Astrocyte (in vitro differentiated cells and primary cell): ENCODE measurements around the gene MTTP. TPM values are rescaled to one million over a fixed set of nuclear protein-coding genes. Genes with fewer than 3 reads are reported as not detected.

Experiments
- DNase-seq: peaks from one replicate; pipeline ENCODE4 v3.0.0-alpha.2; 2010; ENCODE audit warnings: low read depth
- FAIRE-seq: peaks from 2 replicates; lab custom pipeline; 2011; peaks lifted over from hg19 to GRCh38; lab: Jason Lieb, UNC
- H2AFZ ChIP-seq: 2 replicates; pipeline ENCODE4 v1.6.0; 2012; ENCODE audit warnings: low read depth, low read length, inconsistent platforms
- H3K27ac ChIP-seq: 2 replicates; pipeline ENCODE4 v1.5.1; 2011; ENCODE audit warnings: low read depth, low read length, inconsistent platforms
- H3K27me3 ChIP-seq: 2 replicates; pipeline ENCODE4 v1.6.0; 2011; ENCODE audit warnings: low read length, inconsistent platforms; ENCODE audit not compliant: insufficient read depth
- H3K36me3 ChIP-seq: 2 replicates; pipeline ENCODE4 v1.5.1; 2011; ENCODE audit warnings: low read length, inconsistent platforms; ENCODE audit not compliant: insufficient read depth
- H3K4me1 ChIP-seq: 2 replicates; pipeline ENCODE4 v1.5.1; 2011; ENCODE audit warnings: low read length, inconsistent platforms; ENCODE audit not compliant: insufficient read depth
- H3K4me2 ChIP-seq: 2 replicates; pipeline ENCODE4 v1.6.0; 2012; ENCODE audit warnings: low read length, inconsistent platforms
- H3K4me3 ChIP-seq: 2 replicates; pipeline ENCODE4 v1.5.1; 2011; ENCODE audit warnings: low read depth, mild to moderate bottlenecking, low read length, inconsistent platforms; ENCODE audit not compliant: insufficient read depth
- H3K79me2 ChIP-seq: 2 replicates; pipeline ENCODE4 v1.6.0; 2012; ENCODE audit warnings: mild to moderate bottlenecking, low read length, inconsistent platforms; ENCODE audit not compliant: insufficient read depth
- H3K9ac ChIP-seq: 2 replicates; pipeline ENCODE4 v1.6.0; 2012; ENCODE audit warnings: mild to moderate bottlenecking, low read length, inconsistent platforms
- H3K9me3 ChIP-seq: 2 replicates; pipeline ENCODE4 v1.5.1; 2012; ENCODE audit warnings: low read depth, mild to moderate bottlenecking, low read length, inconsistent platforms; ENCODE audit not compliant: insufficient read depth
- H4K20me1 ChIP-seq: 2 replicates; pipeline ENCODE4 v1.6.0; 2012; ENCODE audit warnings: low read length, inconsistent platforms; ENCODE audit not compliant: insufficient read depth
- H3K27ac Mint-ChIP-seq: one replicate; pipeline ENCODE4 v1.8.0; 2021; ENCODE audit warnings: mild to moderate bottlenecking, mixed read lengths; ENCODE audit not compliant: unreplicated experiment
- H3K27me3 Mint-ChIP-seq: one replicate; pipeline ENCODE4 v1.8.0; 2021; ENCODE audit warnings: low read depth, mixed read lengths; ENCODE audit not compliant: unreplicated experiment
- H3K36me3 Mint-ChIP-seq: one replicate; pipeline ENCODE4 v1.8.0; 2021; ENCODE audit warnings: low read depth, mixed read lengths; ENCODE audit not compliant: unreplicated experiment
- H3K4me1 Mint-ChIP-seq: one replicate; pipeline ENCODE4 v1.8.0; 2021; ENCODE audit warnings: low read depth, mixed read lengths; ENCODE audit not compliant: unreplicated experiment
- H3K4me3 Mint-ChIP-seq: one replicate; pipeline ENCODE4 v1.8.0; 2021; ENCODE audit warnings: mild to moderate bottlenecking, moderate library complexity, mixed read lengths; ENCODE audit not compliant: unreplicated experiment
- H3K9me3 Mint-ChIP-seq: one replicate; pipeline ENCODE4 v1.8.0; 2021; ENCODE audit warnings: mild to moderate bottlenecking, mixed read lengths; ENCODE audit not compliant: unreplicated experiment
- CTCF ChIP-seq: IDR thresholded peaks from 2 replicates; pipeline ENCODE4 v1.5.1; 2011; ENCODE audit warnings: low read depth, mild to moderate bottlenecking, inconsistent platforms, low read length, moderate library complexity; ENCODE audit not compliant: insufficient read depth
- EZH2 ChIP-seq: IDR thresholded peaks from 2 replicates; pipeline ENCODE4 v1.6.1; 2012; ENCODE audit warnings: mild to moderate bottlenecking, low read length, inconsistent platforms; ENCODE audit not compliant: insufficient read depth
- total RNA-seq: library from RNA; stranded (reverse); gene quantifications from 2 replicates; pipeline ENCODE4 v1.2.1, GENCODE V29; 2021

Gene MTTP
- total RNA-seq, 1 donor from 2014 or later, result 0.41 TPM

DNA sequence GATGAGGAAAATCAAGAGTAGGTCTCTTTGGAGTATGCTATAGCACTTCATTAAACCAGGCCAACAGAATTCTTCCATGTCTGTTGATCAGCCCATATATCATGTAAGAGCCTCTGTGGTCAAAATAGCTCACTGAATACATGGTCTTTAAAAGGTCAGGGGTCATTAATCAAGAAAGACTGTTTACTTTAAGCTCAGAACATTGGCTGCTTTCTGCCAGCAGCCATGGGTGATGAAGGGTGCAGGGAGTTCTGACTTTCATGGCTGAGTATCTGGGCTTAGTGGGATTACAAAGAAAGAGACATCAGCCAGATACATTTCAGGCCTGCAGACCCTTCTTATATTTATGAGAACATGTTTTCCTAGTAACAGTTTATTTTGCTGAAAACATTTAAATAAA lies 90.1 kb downstream of the MTTP start:
- Mint-ChIP-seq H3K27ac (no peak overlapping the region), H3K36me3 (no peaks in the 10 kb centered on the region), H3K27me3 (no peaks in the 10 kb centered on the region), H3K9me3 (no peaks in the 10 kb centered on the region), H3K4me3 (no peak overlapping the region), H3K4me1 (no peaks in the 10 kb centered on the region)
- no peak overlapping the region for H2AFZ ChIP-seq
- H4K20me1 ChIP-seq, result no peaks in the 10 kb centered on the region
- no peak overlapping the region for H3K27ac ChIP-seq
- DNase-seq (no peak), FAIRE-seq (no peak)
- no peaks in the 10 kb centered on the region for H3K79me2 ChIP-seq
- H3K36me3 ChIP-seq, result no peaks in the 10 kb centered on the region
- TF ChIP-seq CTCF (no peak), EZH2 (no peak)
- no peak overlapping the region for H3K4me2 ChIP-seq
- no peaks in the 10 kb centered on the region for H3K27me3 ChIP-seq
- H3K4me3 ChIP-seq, result no peak overlapping the region
- no peaks in the 10 kb centered on the region for H3K4me1 ChIP-seq
- no peak overlapping the region for H3K9ac ChIP-seq
- no peaks in the 10 kb centered on the region for H3K9me3 ChIP-seq

DNA sequence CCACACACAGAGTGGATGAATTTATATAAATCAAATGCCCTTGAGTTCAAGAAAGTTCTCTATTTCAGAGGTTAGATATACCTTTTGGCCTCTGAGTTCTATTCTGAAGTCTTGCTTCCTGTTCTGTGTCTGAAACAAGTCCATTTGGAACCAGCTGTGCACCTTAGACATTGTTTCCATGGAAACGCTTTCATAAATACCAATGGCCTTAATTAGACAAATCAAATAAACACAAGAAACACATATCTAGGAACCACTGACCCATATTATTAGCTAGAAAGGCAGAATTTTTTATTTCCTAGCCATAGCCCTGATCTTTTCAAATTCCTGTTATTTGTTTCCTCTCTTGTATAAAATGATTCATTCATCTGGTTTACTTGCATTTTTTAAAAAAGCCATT lies 91.4 kb downstream of the MTTP start:
- Histone ChIP-seq H4K20me1 (no peaks in the 10 kb centered on the region), H3K27ac (no peak overlapping the region), H3K9me3 (peaks cover 2% of the 10 kb centered on the region), H3K79me2 (no peaks in the 10 kb centered on the region), H3K4me3 (no peak overlapping the region), H3K27me3 (no peaks in the 10 kb centered on the region), H2AFZ (no peak overlapping the region), H3K36me3 (no peaks in the 10 kb centered on the region), H3K4me1 (no peaks in the 10 kb centered on the region), H3K9ac (no peak overlapping the region), H3K4me2 (no peak overlapping the region)
- Mint-ChIP-seq H3K9me3 (no peaks in the 10 kb centered on the region), H3K4me3 (no peak overlapping the region), H3K27ac (no peak overlapping the region), H3K27me3 (no peaks in the 10 kb centered on the region), H3K36me3 (no peaks in the 10 kb centered on the region), H3K4me1 (no peaks in the 10 kb centered on the region)
- DNase-seq (no peak), FAIRE-seq (no peak)
- TF ChIP-seq CTCF (no peak), EZH2 (no peak)

DNA sequence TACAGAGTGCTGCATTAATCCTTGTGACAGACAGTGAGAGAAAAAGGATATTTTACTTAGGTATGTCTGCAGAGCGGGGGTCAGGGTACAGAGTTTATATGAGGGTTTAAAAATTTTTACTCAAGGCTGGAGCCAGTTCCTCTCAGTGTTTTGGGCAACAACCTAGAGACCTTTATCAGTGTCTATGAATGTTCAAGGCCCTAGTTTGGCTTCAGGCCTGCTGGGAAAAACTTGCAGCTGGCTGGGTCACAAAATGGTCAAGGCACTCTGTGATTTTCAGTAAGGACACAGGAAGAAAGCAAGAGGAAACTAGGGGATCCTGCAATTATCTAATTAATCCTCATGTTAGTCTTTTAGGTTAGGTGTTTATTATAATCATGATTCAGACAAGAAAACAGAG lies 93.8 kb downstream of the MTTP start:
- H4K20me1 ChIP-seq, result no peaks in the 10 kb centered on the region
- H3K27ac ChIP-seq, result no peak overlapping the region
- H3K9ac ChIP-seq, result no peak overlapping the region
- H3K27me3 ChIP-seq, result no peaks in the 10 kb centered on the region
- no peaks in the 10 kb centered on the region for H3K36me3 ChIP-seq
- peaks cover 5% of the 10 kb centered on the region for H3K9me3 ChIP-seq
- H3K4me1 ChIP-seq, result no peaks in the 10 kb centered on the region
- no peak overlapping the region for H2AFZ ChIP-seq
- Mint-ChIP-seq H3K36me3 (no peaks in the 10 kb centered on the region), H3K4me3 (no peak overlapping the region), H3K27me3 (no peaks in the 10 kb centered on the region), H3K9me3 (peaks cover 9% of the 10 kb centered on the region), H3K27ac (no peak overlapping the region), H3K4me1 (no peaks in the 10 kb centered on the region)
- DNase-seq (no peak), FAIRE-seq (no peak)
- no peak for TF ChIP-seq EZH2
- TF ChIP-seq CTCF, result no peak
- no peak overlapping the region for H3K4me2 ChIP-seq
- no peak overlapping the region for H3K4me3 ChIP-seq
- H3K79me2 ChIP-seq, result no peaks in the 10 kb centered on the region
